ENCODE results near the gene SELENOS.

- no peak for TF ChIP-seq CTCF (IDR thresholded peaks at IDR 0.05)
- no peak for TF ChIP-seq POLR2AphosphoS5 (IDR thresholded peaks at IDR 0.05)
- no peak for TF ChIP-seq EP300 (IDR thresholded peaks at IDR 0.05)
- TF ChIP-seq POLR2A (IDR thresholded peaks at IDR 0.05; ENCODE audit: low read depth) = no peak
Measured at GRCh38 chr15:101317336-101317872, 40.1 kb upstream of the SELENOS start.

Measured in esophagus muscularis mucosa (tissue), 4 donors.